NK-92 treated with Interleukin-12 subunit alpha and Interleukin-12 subunit beta, amount 100 ng/mL, for 24 hours (cell line): Measurements from ENCODE around the gene PRSS2.
"Not testable (repeated sequence)": the region's sequence is repeated elsewhere in the genome, so short reads cannot be mapped to it uniquely, and the experiment has no call there.

Experiments
- DNase-seq: peaks from one replicate; lab custom pipeline; 2025; lab: John Stamatoyannopoulos, UW

The PRSS2 gene

DNA sequence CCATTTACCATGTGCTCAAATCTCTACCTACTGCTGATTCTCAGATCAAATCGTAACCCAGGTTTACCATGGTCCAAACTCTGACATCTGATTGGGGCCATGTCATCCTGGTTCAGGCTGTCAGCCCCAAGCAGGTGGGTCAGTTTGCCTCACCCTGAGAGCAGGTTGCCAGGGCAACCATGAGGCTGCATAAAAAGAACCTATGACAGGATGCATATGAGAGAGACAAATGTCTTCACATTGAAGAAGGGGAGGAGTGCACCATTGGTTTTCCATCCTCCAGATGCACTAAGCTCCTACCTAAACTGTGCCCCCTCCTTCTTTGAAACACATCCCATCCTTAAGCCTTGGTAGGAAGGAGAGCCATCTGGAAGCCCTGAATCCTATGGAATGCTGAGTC, 11.3 kb upstream of the PRSS2 start:
- no peak for DNase-seq

DNA sequence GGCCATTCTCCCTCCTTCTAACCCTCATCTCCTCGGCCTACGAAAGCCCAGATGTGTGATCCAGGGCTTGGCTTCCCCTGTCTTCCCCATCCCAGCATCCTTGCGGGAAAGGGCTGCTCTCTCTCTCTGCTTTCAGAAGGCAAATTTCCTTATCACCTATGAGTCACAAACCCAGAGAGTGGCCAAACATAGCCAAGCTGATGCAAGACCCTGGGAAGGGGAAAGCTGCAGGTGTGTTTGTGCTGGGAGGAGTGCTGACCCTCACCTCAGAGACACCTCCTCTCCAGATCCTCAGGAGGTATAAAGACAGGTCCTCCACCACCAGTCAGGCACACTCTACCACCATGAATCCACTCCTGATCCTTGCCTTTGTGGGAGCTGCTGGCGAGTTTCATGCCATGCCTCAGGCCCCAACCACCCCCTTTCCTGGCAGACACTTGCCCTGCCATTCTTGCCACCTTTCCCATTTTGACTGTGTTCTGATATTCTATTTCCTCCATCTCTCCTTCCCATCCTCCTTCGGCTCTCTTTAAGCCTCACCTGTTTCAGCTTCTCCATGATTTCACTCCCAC, 10.6 kb upstream of the PRSS2 start:
- no peak for DNase-seq

GRCh38 chr7:142761606-142762005, 9.2 kb upstream of the PRSS2 start:
- DNase-seq, result not testable (repeated sequence)

- DNase-seq, result no peak
Measured at GRCh38 chr7:142762104-142762503, 8.7 kb upstream of the PRSS2 start.

GRCh38 chr7:142767451-142767850, 3.3 kb upstream of the PRSS2 start:
- DNase-seq, result no peak

DNA sequence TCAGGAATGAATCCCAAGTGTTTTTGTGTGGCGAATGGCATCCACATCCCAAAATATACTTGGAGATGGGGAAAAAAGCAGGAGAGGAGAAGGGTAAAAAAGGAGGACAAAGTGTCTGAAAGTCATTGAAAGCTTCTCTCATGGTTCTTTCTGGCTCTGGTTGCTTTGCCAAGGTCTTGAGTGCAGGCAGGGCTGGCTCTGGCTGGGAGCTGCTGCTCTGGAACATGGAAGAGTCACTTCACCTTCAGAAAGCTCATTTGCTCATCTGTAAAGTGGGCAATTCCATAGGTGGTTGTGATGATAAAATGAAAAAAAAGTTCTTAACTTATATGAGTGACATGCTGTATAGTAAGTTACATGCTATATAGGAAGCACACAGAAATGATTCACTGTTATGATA, 2.9 kb upstream of the PRSS2 start:
- DNase-seq, result no peak

DNA sequence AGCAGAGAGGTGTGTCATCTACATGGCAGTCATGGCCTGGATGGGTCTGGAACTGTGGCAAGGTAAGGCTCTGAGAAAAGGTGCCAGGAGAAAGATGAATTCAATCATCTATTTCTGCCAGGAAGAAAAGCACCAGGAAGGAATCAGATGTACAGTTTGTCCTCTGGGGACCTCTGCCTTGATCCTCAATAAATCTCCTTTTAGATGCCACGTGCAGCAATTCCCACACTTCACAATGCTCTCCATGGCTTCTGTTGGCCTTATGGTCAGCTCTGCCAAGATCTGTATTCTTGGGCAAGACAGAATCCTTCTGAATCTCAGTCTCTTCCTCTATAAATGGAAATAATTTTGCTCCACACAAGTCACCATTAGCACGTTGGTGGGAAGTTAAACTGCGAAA, 1.9 kb upstream of the PRSS2 start:
- DNase-seq, result not testable (repeated sequence)

DNA sequence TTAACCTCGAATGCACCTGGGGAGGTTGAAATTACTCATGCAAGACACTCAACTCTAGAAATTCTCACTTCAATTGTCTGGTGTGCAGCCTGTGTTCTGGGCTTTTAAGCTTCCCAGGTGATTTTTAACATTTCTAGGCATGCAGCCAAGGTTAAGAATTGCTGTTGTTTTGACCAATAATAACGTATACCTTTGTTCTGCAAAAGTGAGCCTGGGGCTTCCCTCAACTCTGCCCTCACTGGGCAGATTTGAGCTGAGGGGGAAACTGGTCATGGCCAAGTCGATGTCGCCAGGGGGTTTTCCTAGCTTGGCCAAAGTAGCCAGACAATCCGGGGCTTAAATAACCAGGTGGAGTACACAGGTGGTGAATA, 568 bp downstream of the PRSS2 start:
- no peak for DNase-seq

- DNase-seq, result no peak
Measured at GRCh38 chr7:142772051-142772450, 1.3 kb downstream of the PRSS2 start.

DNA sequence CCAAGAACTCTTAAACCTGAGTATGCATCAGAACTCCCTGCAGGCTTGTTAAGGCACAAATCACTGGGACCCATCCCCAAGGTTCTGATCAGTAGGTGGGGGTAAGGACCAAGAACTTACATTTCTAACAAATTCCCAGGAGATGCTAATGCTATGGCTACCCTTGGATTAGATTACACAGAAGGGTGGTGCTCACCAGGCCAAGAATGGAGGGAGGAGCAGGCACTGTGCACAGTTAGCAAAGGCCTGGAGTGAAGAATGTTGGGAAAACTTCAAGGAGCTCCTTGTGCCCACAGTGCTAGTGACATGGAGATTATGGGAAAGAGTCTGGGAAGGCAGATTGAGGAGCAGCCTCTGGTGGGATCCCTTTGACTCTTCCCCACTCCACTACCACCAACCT, 1.9 kb downstream of the PRSS2 start:
- no peak for DNase-seq

- DNase-seq, result no peak
Measured at GRCh38 chr7:142773230-142773629, 2.5 kb downstream of the PRSS2 start.

DNA sequence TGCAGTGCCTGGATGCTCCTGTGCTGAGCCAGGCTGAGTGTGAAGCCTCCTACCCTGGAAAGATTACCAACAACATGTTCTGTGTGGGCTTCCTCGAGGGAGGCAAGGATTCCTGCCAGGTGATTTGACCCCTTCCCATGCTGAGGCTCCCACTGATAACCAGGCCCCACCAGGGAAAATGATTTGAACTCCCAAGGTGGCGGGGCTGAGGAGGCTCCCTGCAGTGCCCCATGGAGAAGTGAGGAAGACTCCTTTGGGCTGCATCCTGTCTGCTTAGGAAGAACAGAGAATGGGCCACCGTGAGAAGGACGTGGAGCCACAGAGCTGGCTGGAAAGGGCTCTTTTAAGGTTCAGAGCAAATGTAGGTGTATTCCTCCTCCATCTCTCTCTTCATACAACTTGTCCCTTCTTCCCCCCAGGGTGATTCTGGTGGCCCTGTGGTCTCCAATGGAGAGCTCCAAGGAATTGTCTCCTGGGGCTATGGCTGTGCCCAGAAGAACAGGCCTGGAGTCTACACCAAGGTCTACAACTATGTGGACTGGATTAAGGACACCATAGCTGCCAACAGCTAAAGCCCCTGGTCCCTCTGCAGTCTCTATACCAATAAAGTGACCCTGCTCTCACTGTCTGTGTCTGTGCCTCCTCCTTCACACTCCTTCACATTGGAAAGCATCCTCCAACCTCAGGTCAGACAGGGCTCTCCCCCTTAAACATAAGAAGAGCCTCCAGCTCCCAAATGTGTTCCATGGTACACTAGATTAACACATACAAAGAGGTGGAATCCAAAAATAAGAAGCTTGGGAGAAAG, 3.4 kb downstream of the PRSS2 start:
- no peak for DNase-seq

DNA sequence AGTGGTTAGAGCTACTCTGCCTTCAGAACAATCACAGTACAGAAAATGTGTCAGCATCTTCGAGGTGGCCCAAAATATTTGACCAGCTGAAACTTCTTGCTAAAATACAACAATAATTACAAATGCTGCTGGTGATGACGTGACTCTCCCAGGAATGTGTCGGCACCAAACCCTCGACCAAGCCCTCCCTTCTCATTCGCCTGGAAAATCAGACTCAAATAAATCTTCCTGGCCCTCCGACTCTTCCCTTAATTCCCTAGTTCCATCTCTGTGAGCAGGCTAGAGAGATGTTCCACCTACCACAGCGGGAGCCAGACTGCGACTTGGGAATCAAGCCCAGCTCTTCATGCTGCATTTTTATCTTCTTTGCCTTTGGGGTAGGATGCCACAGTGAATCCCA, 4.1 kb downstream of the PRSS2 start:
- DNase-seq, result no peak

GRCh38 chr7:142775351-142776115, 4.8 kb downstream of the PRSS2 start:
- not testable (repeated sequence) for DNase-seq

GRCh38 chr7:142776206-142776844, 5.6 kb downstream of the PRSS2 start:
- no peak for DNase-seq

DNA sequence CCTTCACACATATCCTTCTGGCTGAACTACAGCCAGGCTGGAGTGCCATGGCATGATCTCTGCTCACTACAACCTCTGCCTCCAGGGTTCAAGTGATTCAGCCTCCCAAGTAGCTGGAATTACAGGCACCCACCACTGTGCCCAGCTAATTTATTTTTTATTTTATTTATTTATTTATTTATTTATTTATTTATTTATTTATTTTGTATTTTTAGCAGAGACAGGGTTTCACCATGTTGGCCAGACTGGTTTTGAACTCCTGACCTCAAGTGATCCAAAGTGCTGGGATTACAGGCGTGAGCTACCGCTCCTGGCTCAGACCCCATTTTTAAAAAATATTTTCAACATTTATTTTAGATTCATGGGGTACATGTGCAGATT, 6.1 kb downstream of the PRSS2 start:
- not testable (repeated sequence) for DNase-seq

DNA sequence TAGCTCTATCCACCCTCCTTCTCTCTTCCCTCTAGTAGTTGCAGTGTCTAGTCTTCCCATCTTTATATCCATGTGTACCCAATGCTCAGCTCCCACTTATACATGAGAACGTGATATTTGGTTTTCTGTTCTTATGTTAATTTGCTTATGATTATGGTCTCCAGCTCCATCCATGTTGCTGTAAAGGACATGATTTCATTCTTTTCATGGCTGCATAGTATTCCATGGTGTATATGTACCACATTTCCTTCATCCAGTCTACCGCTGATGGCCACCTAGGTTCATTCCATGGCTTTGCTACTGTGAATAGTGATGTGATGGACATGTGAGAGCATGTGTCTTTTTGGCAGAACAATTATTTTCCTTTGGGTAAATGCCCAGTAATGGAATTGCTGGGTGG, 6.5 kb downstream of the PRSS2 start:
- no peak for DNase-seq

- peak; percentile 83 for DNase-seq
Measured at GRCh38 chr7:142782922-142783900, 12.4 kb downstream of the PRSS2 start.

DNA sequence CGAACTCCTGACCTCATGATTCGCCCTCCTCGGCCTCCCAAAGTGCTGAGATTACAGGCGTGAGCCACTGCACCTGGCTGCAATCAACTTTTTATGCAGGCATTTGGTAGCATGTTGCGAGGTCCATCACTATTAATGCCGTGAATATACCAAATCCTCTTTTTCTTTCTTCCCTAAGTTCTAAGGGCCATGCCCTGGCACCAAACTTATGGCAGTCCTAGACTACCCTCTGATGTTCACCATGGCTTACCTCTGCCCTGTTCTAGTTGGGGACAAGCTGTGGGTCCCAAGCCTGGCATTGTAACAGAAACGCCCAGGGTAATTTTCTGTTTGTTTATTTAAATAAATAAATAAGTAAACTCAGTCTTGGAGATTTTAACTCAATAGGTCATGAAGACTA, 13.3 kb downstream of the PRSS2 start:
- no peak for DNase-seq

DNA sequence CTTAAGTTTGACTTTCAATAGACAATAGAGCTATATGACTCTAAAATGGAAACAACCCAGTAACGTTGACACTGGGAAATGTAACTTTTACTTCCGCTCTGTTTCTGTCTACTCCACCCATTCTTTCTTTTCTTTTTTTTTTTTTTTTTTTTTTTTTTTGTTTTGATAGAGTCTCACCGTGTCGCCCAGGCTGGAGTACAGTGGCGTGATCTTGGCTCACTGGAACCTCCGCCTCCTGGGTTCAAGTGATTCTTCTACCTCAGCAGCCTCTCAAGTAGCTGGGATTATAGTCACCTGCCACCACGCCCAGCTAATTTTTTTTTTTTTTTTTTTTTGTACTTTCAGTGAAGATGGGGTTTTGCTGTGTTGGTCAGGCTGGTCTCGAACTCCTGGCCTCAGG, 13.9 kb downstream of the PRSS2 start:
- no peak for DNase-seq

- DNase-seq, result peak; percentile 94
Measured at GRCh38 chr7:142785841-142786250, 15.1 kb downstream of the PRSS2 start.
